NCI-H1930 (cell line): ENCODE results near the gene TFAP2E.
A peak's percentile ranks its signal among the peaks of the same experiment; 100 is the strongest.

Experiments used
- DNase-seq, 2 experiments: peaks; one replicate each; lab custom pipeline; 2025; lab: John Stamatoyannopoulos, UW

Gene TFAP2E

GRCh38 chr1:35557118-35557610, 15.9 kb upstream of the TFAP2E start, which contains the start of gene KIAA0319L:
TSS of gene KIAA0319L (minus strand) at chr1:35557403. CDS start at chr1:35554491, 2,912 bp downstream.
- DNase-seq, result peak; percentile 71 to 80

GRCh38 chr1:35557611-35558373, 15.3 kb upstream of the TFAP2E start, which contains the start of gene NCDN:
TSS of gene NCDN (plus strand) at chr1:35557799. CDS start at chr1:35558191, 392 bp downstream.
- DNase-seq, result peak; percentile 96

GRCh38 chr1:35558374-35559316, 14.5 kb upstream of the TFAP2E start:
- DNase-seq, result no peak

GRCh38 chr1:35559317-35559944, 13.7 kb upstream of the TFAP2E start:
- no peak for DNase-seq

GRCh38 chr1:35560256-35561225, 12.6 kb upstream of the TFAP2E start:
- DNase-seq, result no peak

- no peak for DNase-seq
Measured at GRCh38 chr1:35561297-35561971, 11.7 kb upstream of the TFAP2E start.

GRCh38 chr1:35561972-35562680, 11.0 kb upstream of the TFAP2E start:
- no peak for DNase-seq

- DNase-seq, result no peak
Measured at GRCh38 chr1:35563166-35563565, 9.9 kb upstream of the TFAP2E start.

GRCh38 chr1:35564037-35564883, 8.9 kb upstream of the TFAP2E start:
- DNase-seq, result peak in 1 of 2 experiments; percentile 63

- no peak for DNase-seq
Measured at GRCh38 chr1:35564884-35565741, 8.0 kb upstream of the TFAP2E start.

GRCh38 chr1:35565742-35566133, 7.4 kb upstream of the TFAP2E start:
- no peak for DNase-seq

- no peak for DNase-seq
Measured at GRCh38 chr1:35567947-35568558, 5.1 kb upstream of the TFAP2E start.

- peak in 1 of 2 experiments; percentile 53 for DNase-seq
Measured at GRCh38 chr1:35568975-35569395, 4.1 kb upstream of the TFAP2E start.

- no peak for DNase-seq
Measured at GRCh38 chr1:35569936-35570335, 3.2 kb upstream of the TFAP2E start.

GRCh38 chr1:35570589-35571137, 2.5 kb upstream of the TFAP2E start:
- no peak for DNase-seq

- no peak for DNase-seq
Measured at GRCh38 chr1:35571263-35571662, 1.9 kb upstream of the TFAP2E start.

GRCh38 chr1:35572296-35572695, 818 bp upstream of the TFAP2E start:
- no peak for DNase-seq
